ENCODE data around the gene GARNL3.

GARNL3 gene

DNA sequence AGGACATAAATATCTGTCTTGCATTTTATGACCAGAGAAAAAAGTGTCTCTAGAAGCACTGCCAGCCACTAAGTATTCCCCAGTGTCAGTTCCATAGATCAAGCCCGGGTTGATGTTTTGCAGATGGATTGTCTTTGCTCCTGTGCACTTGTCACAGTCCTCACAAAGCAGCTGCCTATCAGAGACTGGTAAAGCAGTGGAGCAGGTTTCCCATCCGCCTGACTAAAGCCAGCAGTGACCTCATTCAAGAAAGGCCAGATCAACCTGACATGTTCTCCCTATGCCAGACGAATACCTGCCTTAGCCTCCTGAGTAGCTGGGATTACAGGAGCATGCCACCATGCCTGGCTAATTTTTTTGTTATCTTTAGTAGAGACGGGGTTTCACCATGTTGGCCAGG, 26.8 kb upstream of the GARNL3 start:
- DNase-seq (ENCODE audit: low read depth) = no peak

- DNase-seq (ENCODE audit: low read depth) = no peak
Observed at GRCh38 chr9:127241354-127241753, 23.2 kb upstream of the GARNL3 start.

GRCh38 chr9:127244609-127245601, 19.7 kb upstream of the GARNL3 start:
- DNase-seq (ENCODE audit: low read depth) = peak; percentile 65

- DNase-seq (ENCODE audit: low read depth) = no peak
Observed at GRCh38 chr9:127245637-127246164, 18.9 kb upstream of the GARNL3 start.

DNA sequence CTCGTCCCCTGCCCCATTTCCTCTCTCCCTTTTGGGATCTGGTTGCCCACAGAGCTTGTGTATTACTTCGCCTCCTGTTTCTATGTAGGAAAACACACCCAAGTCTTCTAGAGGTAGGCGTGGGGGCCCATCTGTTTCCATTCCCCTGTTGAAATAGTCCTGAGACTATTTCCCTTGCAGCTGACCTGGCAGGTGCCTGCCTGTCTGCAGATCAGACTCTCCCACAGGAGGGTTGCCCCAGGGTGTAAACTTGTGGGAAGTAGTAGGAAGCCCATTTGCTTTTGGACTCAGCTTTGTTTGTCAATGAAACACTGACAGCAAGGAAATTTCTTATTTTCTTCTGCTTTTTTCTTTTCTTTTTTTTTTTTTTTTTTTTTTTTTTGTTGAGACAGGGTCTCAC, 16.3 kb upstream of the GARNL3 start:
- DNase-seq (ENCODE audit: low read depth) = no peak

GRCh38 chr9:127249877-127250276, 14.7 kb upstream of the GARNL3 start:
- DNase-seq (ENCODE audit: low read depth) = no peak

DNA sequence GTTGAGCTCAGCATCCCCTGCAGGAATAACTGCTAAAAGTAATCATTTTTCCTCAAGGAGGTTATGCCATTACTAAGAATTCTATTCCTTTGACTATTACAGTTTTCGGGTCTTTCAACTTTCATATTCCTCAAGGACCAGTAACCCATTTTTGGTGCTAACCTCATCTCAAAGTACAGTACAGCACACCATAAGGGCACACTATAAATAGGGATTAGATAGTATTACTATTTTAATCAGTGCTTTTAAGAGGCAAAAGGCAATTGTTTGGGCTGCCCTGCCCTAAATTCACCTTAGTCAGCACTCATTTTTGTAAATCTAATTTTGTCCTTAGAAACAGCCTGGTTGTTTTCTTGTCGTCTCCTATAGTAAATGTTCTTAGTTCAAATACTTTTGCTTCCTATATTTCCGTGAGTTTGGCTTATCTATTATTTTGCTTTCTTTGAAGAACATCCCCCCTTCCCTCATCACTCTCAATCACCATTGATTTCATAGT, 13.6 kb upstream of the GARNL3 start:
- no peak for DNase-seq (ENCODE audit: low read depth)

- no peak for DNase-seq (ENCODE audit: low read depth)
Observed at GRCh38 chr9:127252410-127253318, 11.9 kb upstream of the GARNL3 start.

- DNase-seq (ENCODE audit: low read depth) = no peak
Observed at GRCh38 chr9:127253446-127253845, 11.1 kb upstream of the GARNL3 start.

- no peak for DNase-seq (ENCODE audit: low read depth)
Observed at GRCh38 chr9:127255692-127256091, 8.9 kb upstream of the GARNL3 start.

DNA sequence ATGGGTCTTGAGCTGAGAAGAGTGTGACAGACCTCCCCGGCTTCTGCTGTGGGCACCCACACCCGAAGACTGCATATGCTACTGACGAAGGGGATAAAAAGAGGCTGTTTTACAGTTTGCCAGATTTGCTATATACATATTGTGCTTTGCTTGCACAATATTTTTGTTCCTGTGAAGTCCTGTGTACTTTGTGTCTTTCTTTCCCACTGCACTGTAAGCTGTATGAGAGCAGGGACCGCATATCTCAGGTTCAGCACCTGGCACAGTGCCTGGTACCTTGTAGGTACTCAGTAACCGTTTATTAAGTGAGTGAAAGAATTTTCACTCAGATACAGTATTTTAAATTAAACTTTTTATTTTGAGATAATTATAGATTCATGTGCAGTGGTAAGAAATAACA, 8.2 kb upstream of the GARNL3 start:
- DNase-seq (ENCODE audit: low read depth) = no peak

- no peak for DNase-seq (ENCODE audit: low read depth)
Observed at GRCh38 chr9:127258606-127259471, 5.7 kb upstream of the GARNL3 start.

- no peak for DNase-seq (ENCODE audit: low read depth)
Observed at GRCh38 chr9:127262602-127263001, 2.0 kb upstream of the GARNL3 start.

GRCh38 chr9:127263237-127263636, 1.3 kb upstream of the GARNL3 start:
- no peak for DNase-seq (ENCODE audit: low read depth)

GRCh38 chr9:127263664-127264063, 910 bp upstream of the GARNL3 start:
- DNase-seq (ENCODE audit: low read depth) = no peak

- DNase-seq (ENCODE audit: low read depth) = no peak
Observed at GRCh38 chr9:127267793-127268525, 3.4 kb downstream of the GARNL3 start.

- DNase-seq (ENCODE audit: low read depth) = no peak
Observed at GRCh38 chr9:127269449-127269848, 4.9 kb downstream of the GARNL3 start.

DNA sequence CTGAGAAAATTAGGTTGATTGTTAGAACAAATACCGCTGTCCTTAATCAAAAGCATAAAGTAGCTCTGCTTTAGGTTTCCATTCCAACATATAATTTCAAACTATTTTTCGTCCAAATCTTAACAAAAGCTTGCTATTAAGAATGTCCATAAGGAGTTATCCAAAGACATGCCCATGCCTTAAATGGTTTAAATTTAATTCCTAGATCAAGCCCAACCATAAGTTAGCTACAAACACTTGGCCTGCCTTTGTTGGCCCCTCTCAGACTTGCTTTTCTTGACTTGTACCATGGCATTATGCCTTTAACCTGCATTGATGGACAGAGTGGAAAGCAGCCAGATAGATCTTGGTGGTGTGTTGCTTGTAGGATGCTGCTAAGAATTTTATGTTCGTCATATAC, 8.8 kb downstream of the GARNL3 start:
- DNase-seq (ENCODE audit: low read depth) = no peak

DNA sequence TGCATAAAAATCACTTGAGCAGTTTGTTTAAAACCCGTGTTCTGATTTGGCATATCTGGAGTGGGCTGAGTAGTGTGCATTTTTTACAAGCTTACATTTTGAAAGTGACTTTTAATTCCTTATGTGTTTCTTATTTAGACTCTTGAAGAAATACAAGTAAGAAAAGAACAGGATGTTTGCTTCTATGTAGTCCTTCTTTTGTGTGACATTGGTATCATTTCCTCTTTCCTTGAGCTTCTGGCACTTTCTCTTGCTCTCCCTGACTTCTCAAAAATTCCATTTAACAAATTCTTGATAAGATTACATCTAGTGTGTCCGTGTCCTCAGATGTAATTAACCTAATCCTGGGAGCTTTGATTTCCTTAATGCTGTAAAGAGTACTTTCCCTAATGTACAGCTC, 12.5 kb downstream of the GARNL3 start:
- no peak for DNase-seq (ENCODE audit: low read depth)

GRCh38 chr9:127277770-127278169, 13.2 kb downstream of the GARNL3 start:
- no peak for DNase-seq (ENCODE audit: low read depth)

DNA sequence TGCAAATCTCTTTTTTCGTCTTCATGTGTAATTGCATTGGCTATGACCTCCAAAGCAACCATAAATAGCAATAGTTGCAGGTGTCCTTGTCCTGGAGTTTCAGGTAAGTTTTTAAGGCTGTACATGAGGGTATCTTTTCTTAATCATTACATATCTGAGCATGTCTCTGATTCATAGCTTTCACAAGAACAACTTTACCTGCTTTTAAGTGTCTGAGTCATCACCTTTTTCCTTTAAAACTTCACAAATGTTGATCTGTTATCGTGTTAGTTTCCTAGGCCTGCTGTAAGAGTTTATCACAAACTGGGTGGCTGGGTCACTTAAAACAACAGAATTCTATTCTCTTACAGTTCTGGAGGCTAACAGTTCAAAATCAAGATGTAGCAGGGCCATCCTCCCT, 13.8 kb downstream of the GARNL3 start:
- DNase-seq (ENCODE audit: low read depth) = no peak

Data from HS-5 (cell line).